GM23248 (cell line): ENCODE data around the gene SDHAF3.

ENCODE experiments used
- EZH2 ChIP-seq: fragments of 200-600 bp; sonication (generic); IDR thresholded peaks from 2 replicates; pipeline ENCODE4 v1.6.1; 2018; ENCODE audit warnings: antibody characterized with exemption, mild to moderate bottlenecking; ENCODE audit not compliant: insufficient read depth, poor library complexity, severe bottlenecking
- EZH2phosphoT487 ChIP-seq: fragments of 200-600 bp; sonication (generic); IDR thresholded peaks from 2 replicates; pipeline ENCODE4 v1.6.1; 2018; ENCODE audit warnings: antibody characterized with exemption, moderate library complexity, mild to moderate bottlenecking, low read depth; ENCODE audit not compliant: insufficient read depth

DNA sequence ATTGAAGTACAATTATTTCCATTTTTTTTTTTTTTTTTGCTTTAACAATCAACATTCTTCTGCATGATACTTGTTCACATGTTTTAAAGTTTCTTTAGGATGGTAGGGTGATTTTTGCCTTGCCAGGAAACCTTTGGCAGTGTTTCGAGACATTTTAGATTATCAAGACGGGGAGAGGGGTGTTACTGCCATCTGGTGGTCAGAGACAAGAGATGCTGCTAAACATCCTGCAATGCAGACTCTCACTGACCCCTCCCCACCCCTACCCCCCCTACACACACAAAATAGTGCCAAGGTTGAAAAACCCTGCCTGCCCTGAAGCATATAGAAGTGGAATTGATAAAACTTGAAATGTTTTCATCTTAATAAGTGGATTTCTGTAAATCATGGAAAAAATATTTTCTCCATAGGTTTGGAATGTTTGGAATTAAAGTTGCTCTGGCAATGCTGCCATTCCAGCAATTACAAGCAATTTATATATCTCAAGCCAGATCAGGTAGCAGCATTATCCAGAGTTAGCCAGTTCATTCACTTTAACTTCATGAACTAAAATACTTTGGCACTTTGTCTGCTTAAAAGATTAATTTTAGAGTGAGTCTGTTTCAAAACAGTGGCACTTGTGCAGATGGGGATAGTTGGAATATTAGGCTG, 62.1 kb downstream of the SDHAF3 start:
- TF ChIP-seq EZH2phosphoT487 (no peak), EZH2 (no peak)
